Smooth muscle cell (in vitro differentiated cells): ENCODE data around the gene TIMP2. TPM values are rescaled to one million over a fixed set of nuclear protein-coding genes. Genes with fewer than 3 reads are reported as not detected.

Experiments used
- DNase-seq: peaks from one replicate; lab custom pipeline; 2025; ENCODE audit not compliant: unreplicated experiment; lab: John Stamatoyannopoulos, UW
- H2AFZ ChIP-seq: fragments of 200-600 bp; sonication (generic); 2 replicates; pipeline ENCODE4 v1.6.0; 2016; ENCODE audit warnings: antibody characterized with exemption, low read depth, mild to moderate bottlenecking
- H3F3A ChIP-seq: fragments of 200-600 bp; sonication (generic); 2 replicates; pipeline ENCODE4 v1.6.0; 2017; ENCODE audit warnings: antibody characterized with exemption, low read depth
- H3K27ac ChIP-seq: fragments of 200-600 bp; sonication (generic); 2 replicates; pipeline ENCODE4 v1.5.1; 2016; ENCODE audit warnings: low read depth, mild to moderate bottlenecking
- H3K27me3 ChIP-seq: fragments of 200-600 bp; sonication (generic); 2 replicates; pipeline ENCODE4 v1.6.1; 2016; ENCODE audit warnings: low read depth, mild to moderate bottlenecking
- H3K36me3 ChIP-seq: fragments of 200-600 bp; sonication (generic); 2 replicates; pipeline ENCODE4 v1.5.1; 2016; ENCODE audit warnings: low read depth
- H3K4me1 ChIP-seq: fragments of 200-600 bp; sonication (generic); 2 replicates; pipeline ENCODE4 v1.5.1; 2016; ENCODE audit warnings: low read depth
- H3K4me2 ChIP-seq: fragments of 200-600 bp; sonication (generic); 2 replicates; pipeline ENCODE4 v1.6.0; 2016; ENCODE audit warnings: mild to moderate bottlenecking
- H3K4me3 ChIP-seq: fragments of 200-600 bp; sonication (generic); 2 replicates; pipeline ENCODE4 v1.5.1; 2016; ENCODE audit warnings: mild to moderate bottlenecking
- H3K79me2 ChIP-seq: fragments of 200-600 bp; sonication (generic); 2 replicates; pipeline ENCODE4 v1.6.0; 2016; ENCODE audit warnings: low read depth, mild to moderate bottlenecking
- H3K9ac ChIP-seq: fragments of 200-600 bp; sonication (generic); 2 replicates; pipeline ENCODE4 v1.6.0; 2016; ENCODE audit warnings: low read depth
- H3K9me3 ChIP-seq: fragments of 200-600 bp; sonication (generic); replicated peaks from 2 replicates; pipeline ENCODE4 v1.5.1; 2016; ENCODE audit warnings: low read depth
- H4K20me1 ChIP-seq: fragments of 200-600 bp; sonication (generic); 2 replicates; pipeline ENCODE4 v1.6.0; 2016; ENCODE audit warnings: low read depth
- WGBS: methylation state at CpG from one replicate; pipeline ENCODE4 v1.1.7; 2016; ENCODE audit warnings: low lambda C conversion rate; 5-methylcytosine and 5-hydroxymethylcytosine counted together
- polyA plus RNA-seq: library from polyadenylated mRNA; unstranded; fragments of >200 nt; fragmentation: Nextera tagmentation; extraction: Ambion mirVana; gene quantifications from 2 replicates; pipeline ENCODE4 v1.2.1, GENCODE V29; 2016
- total RNA-seq: library from RNA; depleted of rRNA; stranded (reverse); fragments of >200 nt; gene quantifications from 2 replicates; pipeline ENCODE4 v1.2.3, GENCODE V29; 2014
- TF ChIP-seq, protein P1 (sequence below): fragments of 200-600 bp; sonication (generic); IDR thresholded peaks from 2 replicates; pipeline ENCODE4 v1.5.1; 2017; ENCODE audit warnings: borderline replicate concordance, mild to moderate bottlenecking, antibody characterized with exemption; ENCODE audit not compliant: insufficient read depth, poor library complexity, severe bottlenecking

Gene TIMP2
- total and polyA plus RNA-seq, 2 experiments from 2014 or later: 37.8 to 111 TPM

GRCh38 chr17:78969865-78970264, 44.7 kb upstream of the TIMP2 start:
- H4K20me1 ChIP-seq: no peaks in the 10 kb centered on the region

DNA sequence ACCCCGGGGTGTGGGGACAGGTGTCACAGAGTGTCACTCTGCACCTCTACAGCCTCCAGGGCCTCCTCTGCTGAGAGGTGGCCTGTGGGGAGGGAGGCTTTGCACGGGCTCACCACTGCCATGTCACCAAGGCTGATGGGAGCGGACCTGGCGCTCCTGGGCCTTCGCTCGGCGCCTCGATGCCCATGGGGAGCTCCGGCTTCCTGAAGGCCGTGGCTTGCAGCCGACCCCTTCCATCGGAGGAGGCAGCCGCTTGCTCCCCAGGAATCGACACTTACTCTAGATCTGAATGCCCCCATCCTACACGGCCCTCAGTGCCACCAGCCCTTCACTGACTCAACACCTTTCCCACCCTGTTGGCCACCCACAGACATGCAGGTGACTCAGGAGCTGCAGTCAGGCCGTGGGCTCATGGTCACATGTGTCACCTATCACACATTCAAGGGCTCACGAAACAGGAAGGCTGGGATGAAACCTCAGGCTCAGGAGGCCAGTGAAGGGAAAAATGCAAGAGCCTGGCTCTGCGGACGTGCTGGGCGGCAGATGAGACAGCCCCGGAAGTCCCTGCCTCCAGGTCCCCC, 42.7 kb upstream of the TIMP2 start:
- Histone ChIP-seq H3K4me3 (no peak overlapping the region), H3K4me2 (no peak overlapping the region), H3K27me3 (no peaks in the 10 kb centered on the region), H3K4me1 (no peaks in the 10 kb centered on the region), H4K20me1 (no peaks in the 10 kb centered on the region), H3K9me3 (no peaks in the 10 kb centered on the region), H3K36me3 (no peaks in the 10 kb centered on the region), H2AFZ (no peak overlapping the region), H3K27ac (no peak overlapping the region), H3K9ac (no peak overlapping the region), H3K79me2 (no peaks in the 10 kb centered on the region), H3F3A (no peaks in the 10 kb centered on the region)
- 90% methylated on average over 21 of the region's 21 CpGs for WGBS
- TF ChIP-seq, protein P1, sequence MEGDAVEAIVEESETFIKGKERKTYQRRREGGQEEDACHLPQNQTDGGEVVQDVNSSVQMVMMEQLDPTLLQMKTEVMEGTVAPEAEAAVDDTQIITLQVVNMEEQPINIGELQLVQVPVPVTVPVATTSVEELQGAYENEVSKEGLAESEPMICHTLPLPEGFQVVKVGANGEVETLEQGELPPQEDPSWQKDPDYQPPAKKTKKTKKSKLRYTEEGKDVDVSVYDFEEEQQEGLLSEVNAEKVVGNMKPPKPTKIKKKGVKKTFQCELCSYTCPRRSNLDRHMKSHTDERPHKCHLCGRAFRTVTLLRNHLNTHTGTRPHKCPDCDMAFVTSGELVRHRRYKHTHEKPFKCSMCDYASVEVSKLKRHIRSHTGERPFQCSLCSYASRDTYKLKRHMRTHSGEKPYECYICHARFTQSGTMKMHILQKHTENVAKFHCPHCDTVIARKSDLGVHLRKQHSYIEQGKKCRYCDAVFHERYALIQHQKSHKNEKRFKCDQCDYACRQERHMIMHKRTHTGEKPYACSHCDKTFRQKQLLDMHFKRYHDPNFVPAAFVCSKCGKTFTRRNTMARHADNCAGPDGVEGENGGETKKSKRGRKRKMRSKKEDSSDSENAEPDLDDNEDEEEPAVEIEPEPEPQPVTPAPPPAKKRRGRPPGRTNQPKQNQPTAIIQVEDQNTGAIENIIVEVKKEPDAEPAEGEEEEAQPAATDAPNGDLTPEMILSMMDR: no peak
- no peak for DNase-seq

More at GRCh38 chr17:78969865-78970264, 44.7 kb upstream of the TIMP2 start:
- H3K4me1 ChIP-seq: no peaks in the 10 kb centered on the region
- TF ChIP-seq, protein P1: no peak
- no peaks in the 10 kb centered on the region for H3K27me3 ChIP-seq
- H3K36me3 ChIP-seq: no peaks in the 10 kb centered on the region
- 96% methylated on average over 9 of the region's 9 CpGs for WGBS
- H3K79me2 ChIP-seq: no peaks in the 10 kb centered on the region
- no peak overlapping the region for H2AFZ ChIP-seq
- no peak overlapping the region for H3K4me2 ChIP-seq
- no peak overlapping the region for H3K4me3 ChIP-seq
- H3K9ac ChIP-seq: no peak overlapping the region
- no peaks in the 10 kb centered on the region for H3K9me3 ChIP-seq
- no peak for DNase-seq
- H3F3A ChIP-seq: no peaks in the 10 kb centered on the region
- no peak overlapping the region for H3K27ac ChIP-seq

DNA sequence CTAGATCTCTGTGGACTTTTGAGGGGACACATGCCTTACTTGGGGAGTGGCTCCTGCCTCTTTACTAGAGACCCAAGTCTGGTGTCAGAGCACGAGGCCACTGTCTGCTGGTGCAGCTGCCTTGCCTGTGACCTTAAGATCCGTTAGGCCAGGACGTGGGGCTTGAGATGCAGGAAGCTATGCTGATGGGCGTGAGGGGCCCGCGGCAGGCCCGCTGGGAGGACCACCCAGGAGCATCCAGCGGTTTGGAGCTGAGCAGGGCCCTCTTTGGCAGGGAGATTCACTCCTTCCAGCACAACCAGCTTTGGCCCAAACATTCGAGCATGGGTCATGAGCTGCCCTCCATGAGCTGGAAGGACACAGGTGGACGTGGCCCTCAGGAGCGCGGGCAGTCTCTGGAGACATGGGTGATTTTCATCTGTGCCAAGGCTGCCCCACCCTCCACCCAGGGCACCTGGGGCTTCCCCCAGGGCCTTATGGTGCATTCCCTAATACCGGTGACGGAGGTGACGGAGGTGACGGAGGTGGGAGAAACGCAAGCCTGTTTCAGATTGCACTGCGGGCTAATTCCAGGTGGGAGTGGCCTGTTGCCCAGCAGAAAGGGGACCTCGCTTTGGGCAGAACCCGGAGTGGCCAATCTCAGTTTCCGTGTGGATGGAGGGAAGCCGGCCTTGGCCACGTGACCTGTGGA, 41.9 kb upstream of the TIMP2 start:
- Histone ChIP-seq H3F3A (no peaks in the 10 kb centered on the region), H3K36me3 (no peaks in the 10 kb centered on the region), H3K9me3 (no peaks in the 10 kb centered on the region), H3K9ac (no peak overlapping the region), H3K4me3 (no peak overlapping the region), H3K79me2 (no peaks in the 10 kb centered on the region), H3K4me1 (no peaks in the 10 kb centered on the region), H3K27me3 (no peaks in the 10 kb centered on the region), H4K20me1 (no peaks in the 10 kb centered on the region), H3K4me2 (no peak overlapping the region), H2AFZ (no peak overlapping the region), H3K27ac (no peak overlapping the region)
- TF ChIP-seq, protein P1: no peak
- no peak for DNase-seq
- WGBS: 91% methylated on average over 23 of the region's 23 CpGs
